Sigmoid colon (tissue), 7 donors: Measurements from ENCODE around the gene ARF5. TPM values are rescaled to one million over a fixed set of nuclear protein-coding genes. Genes with fewer than 3 reads are reported as not detected.

Experiments used
- DNase-seq: peaks from one replicate; pipeline ENCODE4 v3.0.0-alpha.2; 2019
- H3K27ac ChIP-seq, 4 donors: fragments of 200-600 bp; sonication (generic); one replicate each; pipeline ENCODE4 v1.5.1; 2016 to 2019; ENCODE audit warnings: mild to moderate bottlenecking in 1 of 4
- H3K27me3 ChIP-seq, 3 donors: fragments of 200-600 bp; sonication (generic); one replicate each; pipeline ENCODE4 v1.5.1; 2019; ENCODE audit warnings: mild to moderate bottlenecking in 1 of 3
- H3K36me3 ChIP-seq, 4 donors: fragments of 200-600 bp; sonication (generic); one replicate each; pipeline ENCODE4 v1.5.1; 2016 to 2019
- H3K4me1 ChIP-seq, 4 donors: fragments of 200-600 bp; sonication (generic); one replicate each; pipeline ENCODE4 v1.5.1; 2017 to 2019
- H3K4me3 ChIP-seq, 4 donors: fragments of 200-600 bp; sonication (generic); one replicate each; pipeline ENCODE4 v1.5.1; 2017 to 2019; ENCODE audit warnings: mild to moderate bottlenecking in 2 of 4, moderate library complexity in 1 of 4
- H3K9me3 ChIP-seq, 4 donors: fragments of 200-600 bp in 3 of 4; sonication (generic) in 3 of 4; one replicate each; pipeline versions ENCODE4 v1.5.1 to v1.6.1; 2013 to 2019
- CTCF ChIP-seq, 4 experiments: fragments of 450-650 bp in 3 of 4; fragments of 200-600 bp in 1 of 4; IDR thresholded peaks; one replicate each; pipeline ENCODE4 v1.5.1; 2016 to 2019; ENCODE audit warnings: antibody characterized with exemption in 4 of 4, mild to moderate bottlenecking in 3 of 4, moderate library complexity in 2 of 4
- EP300 ChIP-seq, 4 donors: sonication (generic); formaldehyde crosslinking; IDR thresholded peaks; one replicate each; pipeline ENCODE4 v1.6.1; 2017; ENCODE audit warnings: antibody characterized with exemption in 4 of 4
- POLR2A ChIP-seq, 2 donors: fragments of 450-650 bp; IDR thresholded peaks; one replicate each; pipeline ENCODE4 v1.6.1; 2016; ENCODE audit warnings: antibody characterized with exemption in 2 of 2, mild to moderate bottlenecking in 2 of 2, moderate library complexity in 2 of 2
- POLR2AphosphoS5 ChIP-seq, 4 donors: sonication (generic); formaldehyde crosslinking; IDR thresholded peaks; one replicate each; pipeline ENCODE4 v1.6.1; 2017; ENCODE audit warnings: antibody characterized with exemption in 4 of 4
- WGBS, 2 donors: extraction: QIAGEN DNeasy Blood & Tissue Kit; methylation state at CpG; one replicate each; pipeline ENCODE4 v1.1.7; 2013; 5-methylcytosine and 5-hydroxymethylcytosine counted together
- intact Hi-C: fragments of 100-400 bp; cut with DNase I; formaldehyde crosslinking; loops from one replicate; pipeline ENCODE4 v1.15.1; 2023
- polyA plus RNA-seq, 3 donors: library from polyadenylated mRNA; stranded (reverse); fragments of 200-250 nt; gene quantifications; one replicate each; pipeline ENCODE4 v1.2.3, GENCODE V29; 2013
- total RNA-seq, 4 donors: library from RNA; depleted of rRNA; stranded (reverse); fragments of >200 nt; gene quantifications; one replicate each; pipeline ENCODE4 v1.1.0, GENCODE V29; 2016
- donor health status: healthy with polysubstance abuse.
- donor health status: Bipolar disorder and iron deficiency.
- donor health status: healthy.

The ARF5 gene
- total and polyA plus RNA-seq, 7 donors = 86.4 to 282 (median 156) TPM

DNA sequence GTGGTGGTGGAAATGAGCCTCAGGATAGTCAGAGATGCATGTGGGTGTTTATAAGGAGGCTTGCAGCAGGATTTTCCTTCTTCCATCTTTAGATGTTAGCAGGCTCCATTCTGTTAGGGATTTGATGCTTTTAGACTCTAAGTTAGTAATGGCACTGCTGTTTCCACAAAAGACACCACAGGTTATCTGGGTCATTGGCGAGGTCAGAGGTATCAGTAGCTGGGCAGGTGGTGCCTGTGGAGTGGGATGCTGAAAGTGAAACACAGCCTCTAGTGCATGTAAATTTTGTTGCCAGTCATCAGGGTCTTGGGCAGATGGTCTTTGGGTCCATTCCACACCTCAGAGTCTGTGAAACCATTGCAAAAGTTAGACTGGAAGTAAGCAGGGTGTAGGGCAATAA, 30.6 kb downstream of the ARF5 start:
- no peaks in the 10 kb centered on the region for H3K36me3 ChIP-seq
- TF ChIP-seq EP300 (IDR thresholded peaks at IDR 0.05) (no peak), POLR2A (IDR thresholded peaks at IDR 0.05) (no peak), CTCF (IDR thresholded peaks at IDR 0.05) (no peak), POLR2AphosphoS5 (IDR thresholded peaks at IDR 0.05) (no peak)
- H3K4me1 ChIP-seq = no peaks in the 10 kb centered on the region
- H3K4me3 ChIP-seq = no peak overlapping the region
- H3K27me3 ChIP-seq = peaks cover 0 to 53% (median 26%) of the 10 kb centered on the region in 3 donors
- DNase-seq = no peak
- H3K27ac ChIP-seq = no peak overlapping the region
- intact Hi-C loops = no loop called here
- no peaks in the 10 kb centered on the region for H3K9me3 ChIP-seq
- WGBS, 2 donors = 57 to 77% methylated on average over 1 of the region's 1 CpG

GRCh38 chr7:127619681-127620405, 31.6 kb downstream of the ARF5 start:
- Histone ChIP-seq H3K36me3 (no peaks in the 10 kb centered on the region), H3K27ac (no peak overlapping the region), H3K9me3 (no peaks in the 10 kb centered on the region), H3K4me1 (no peaks in the 10 kb centered on the region), H3K4me3 (no peak overlapping the region), H3K27me3 (peaks cover 0 to 50% (median 26%) of the 10 kb centered on the region in 3 donors)
- no peak for DNase-seq
- TF ChIP-seq EP300 (IDR thresholded peaks at IDR 0.05) = no peak
- 6 to 12% methylated on average over 27 of the region's 27 CpGs for WGBS, 2 donors
- intact Hi-C loops = no loop called here

DNA sequence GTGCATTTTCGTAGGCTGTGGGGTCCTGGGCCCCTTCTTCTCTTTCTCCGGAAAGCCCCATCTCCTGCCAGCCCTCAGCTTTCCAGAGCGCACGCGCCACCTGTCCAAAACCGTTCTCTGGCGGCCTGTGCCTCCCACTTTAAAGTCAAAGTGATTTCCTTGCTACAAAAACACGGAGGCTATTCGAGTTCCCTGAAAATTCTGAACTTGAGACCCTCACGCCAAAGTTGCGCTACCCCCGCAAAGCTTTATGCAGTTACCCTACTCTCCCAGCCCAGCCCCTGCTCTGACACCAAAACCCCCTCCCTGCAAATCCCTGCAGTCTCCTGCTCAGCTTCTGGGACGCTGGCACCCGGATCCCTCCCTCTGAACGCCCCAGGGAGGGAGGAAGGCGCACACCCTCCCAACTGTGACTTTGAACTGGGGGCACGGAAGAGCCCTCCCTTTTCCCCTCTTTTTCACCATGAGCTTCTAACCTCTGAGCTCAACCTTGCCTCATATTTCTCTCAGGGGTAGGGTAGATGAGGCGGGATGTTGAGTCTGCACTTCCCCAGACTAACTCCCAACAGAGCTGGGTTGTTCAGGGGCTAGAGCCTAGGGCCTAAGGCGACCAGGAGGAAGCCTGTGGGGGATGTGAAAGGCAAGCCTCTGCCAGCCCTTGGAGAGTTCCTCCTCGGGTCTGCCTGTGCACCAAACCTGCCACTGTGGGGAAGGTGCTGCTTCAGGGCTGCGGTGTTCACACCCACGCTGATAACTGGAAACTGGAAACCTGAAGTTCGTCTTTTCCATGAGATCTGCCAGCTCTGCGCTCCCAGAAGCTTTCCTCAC, 32.4 kb downstream of the ARF5 start:
- Histone ChIP-seq H3K36me3 (no peaks in the 10 kb centered on the region), H3K4me3 (no peak overlapping the region), H3K9me3 (no peaks in the 10 kb centered on the region), H3K27me3 (peaks cover 0 to 43% (median 26%) of the 10 kb centered on the region in 3 donors), H3K27ac (no peak overlapping the region), H3K4me1 (no peaks in the 10 kb centered on the region)
- 5 to 10% methylated on average over 24 of the region's 24 CpGs for WGBS, 2 donors
- intact Hi-C loops = no loop called here
- TF ChIP-seq POLR2A (IDR thresholded peaks at IDR 0.05) (no peak), CTCF (IDR thresholded peaks at IDR 0.05) (no peak), EP300 (IDR thresholded peaks at IDR 0.05) (no peak), POLR2AphosphoS5 (IDR thresholded peaks at IDR 0.05) (no peak)
- DNase-seq = no peak

DNA sequence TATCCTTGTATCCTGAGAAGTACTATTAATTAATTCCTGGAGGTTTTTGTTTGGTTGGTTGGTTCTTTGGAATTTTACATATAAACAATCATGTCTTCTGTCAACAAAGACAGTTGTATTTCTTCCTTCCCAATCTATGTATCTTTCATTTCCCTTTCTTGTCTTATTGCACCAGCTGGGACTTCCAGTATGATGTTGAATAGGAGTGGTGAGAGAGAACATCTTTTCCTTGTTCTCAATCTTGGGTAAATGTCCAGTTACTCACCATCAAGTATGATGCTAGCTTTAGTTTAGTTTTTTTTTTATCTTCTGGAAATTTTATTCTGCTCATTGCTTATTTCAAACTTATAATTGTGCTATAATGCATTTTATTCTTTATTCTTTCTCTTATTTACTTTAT, 37.1 kb downstream of the ARF5 start:
- intact Hi-C loops = no loop called here
- DNase-seq = no peak
- H3K4me3 ChIP-seq = no peak overlapping the region
- no peak for TF ChIP-seq POLR2AphosphoS5 (IDR thresholded peaks at IDR 0.05)
- TF ChIP-seq EP300 (IDR thresholded peaks at IDR 0.05) = no peak
- no peak for TF ChIP-seq CTCF (IDR thresholded peaks at IDR 0.05)
- TF ChIP-seq POLR2A (IDR thresholded peaks at IDR 0.05) = no peak
- H3K36me3 ChIP-seq = no peaks in the 10 kb centered on the region
- H3K9me3 ChIP-seq = no peaks in the 10 kb centered on the region
- H3K27me3 ChIP-seq = peaks cover 0 to 6% (median 2%) of the 10 kb centered on the region in 3 donors
- no peaks in the 10 kb centered on the region for H3K4me1 ChIP-seq
- no peak overlapping the region for H3K27ac ChIP-seq

GRCh38 chr7:127628445-127628844, 40.2 kb downstream of the ARF5 start:
- intact Hi-C loops = no loop called here
- WGBS, 2 donors = 61 to 71% methylated on average over 3 of the region's 3 CpGs
- no peak overlapping the region for H3K27ac ChIP-seq
- no peaks in the 10 kb centered on the region for H3K4me1 ChIP-seq
- no peak overlapping the region for H3K4me3 ChIP-seq
- H3K36me3 ChIP-seq = no peaks in the 10 kb centered on the region
- no peaks in the 10 kb centered on the region for H3K9me3 ChIP-seq
- TF ChIP-seq CTCF (IDR thresholded peaks at IDR 0.05) (no peak), POLR2AphosphoS5 (IDR thresholded peaks at IDR 0.05) (no peak), EP300 (IDR thresholded peaks at IDR 0.05) (no peak), POLR2A (IDR thresholded peaks at IDR 0.05) (no peak)
- DNase-seq = no peak
- peaks cover 0 to 2% (median 0%) of the 10 kb centered on the region in 3 donors for H3K27me3 ChIP-seq
